ENCODE measurements around the gene CLDN2.

Gene CLDN2

DNA sequence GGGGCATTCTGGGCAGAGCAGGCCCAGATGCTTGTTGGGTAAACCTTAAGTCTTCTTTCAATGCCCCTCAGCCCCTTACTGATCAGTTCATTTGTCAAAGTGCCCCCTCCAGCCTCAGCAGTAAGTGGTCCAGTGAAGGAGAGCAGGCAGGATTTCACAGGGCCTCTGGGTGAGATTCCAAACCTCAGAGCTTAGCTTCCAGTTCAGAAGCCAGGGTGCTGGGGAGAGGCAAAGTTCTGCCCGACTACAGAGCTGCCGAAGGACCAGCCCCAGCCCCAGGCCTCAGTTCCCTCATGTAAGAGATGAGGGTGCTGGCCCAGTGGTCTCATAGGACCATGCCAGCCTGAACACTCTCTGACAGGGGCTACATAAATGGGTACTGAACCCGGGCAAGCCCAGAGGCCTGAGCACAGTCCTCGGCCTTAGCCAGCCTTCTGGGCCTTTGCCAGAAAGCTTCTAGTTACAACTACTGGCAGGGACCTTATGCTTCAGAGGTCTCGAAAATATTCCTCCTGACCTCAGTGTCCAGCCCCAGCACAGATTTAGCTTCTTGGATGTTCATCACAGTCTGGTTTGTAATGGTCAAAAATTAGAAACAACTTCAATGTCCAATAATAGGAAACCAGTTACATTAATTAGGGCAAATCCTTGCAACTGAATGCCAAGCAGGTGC, 16.2 kb upstream of the CLDN2 start:
- no peaks in the 10 kb centered on the region for H3K9me2 ChIP-seq (replicated peaks; ENCODE audit: insufficient read depth, low read length)
- no peaks in the 10 kb centered on the region for H3F3A ChIP-seq (ENCODE audit: insufficient read depth, low read length)
- H3K9ac ChIP-seq (ENCODE audit: low read length) = no peak overlapping the region
- no peak overlapping the region for H3K4me3 ChIP-seq (ENCODE audit: low read length)
- DNase-seq = no peak
- no peak overlapping the region for H3K27ac ChIP-seq (ENCODE audit: low read length)
- no peaks in the 10 kb centered on the region for H3K36me3 ChIP-seq (replicated peaks; ENCODE audit: insufficient read depth, low read length)
- no peak overlapping the region for H3K4me2 ChIP-seq (ENCODE audit: low read depth, low read length)
- TF ChIP-seq, protein P1, sequence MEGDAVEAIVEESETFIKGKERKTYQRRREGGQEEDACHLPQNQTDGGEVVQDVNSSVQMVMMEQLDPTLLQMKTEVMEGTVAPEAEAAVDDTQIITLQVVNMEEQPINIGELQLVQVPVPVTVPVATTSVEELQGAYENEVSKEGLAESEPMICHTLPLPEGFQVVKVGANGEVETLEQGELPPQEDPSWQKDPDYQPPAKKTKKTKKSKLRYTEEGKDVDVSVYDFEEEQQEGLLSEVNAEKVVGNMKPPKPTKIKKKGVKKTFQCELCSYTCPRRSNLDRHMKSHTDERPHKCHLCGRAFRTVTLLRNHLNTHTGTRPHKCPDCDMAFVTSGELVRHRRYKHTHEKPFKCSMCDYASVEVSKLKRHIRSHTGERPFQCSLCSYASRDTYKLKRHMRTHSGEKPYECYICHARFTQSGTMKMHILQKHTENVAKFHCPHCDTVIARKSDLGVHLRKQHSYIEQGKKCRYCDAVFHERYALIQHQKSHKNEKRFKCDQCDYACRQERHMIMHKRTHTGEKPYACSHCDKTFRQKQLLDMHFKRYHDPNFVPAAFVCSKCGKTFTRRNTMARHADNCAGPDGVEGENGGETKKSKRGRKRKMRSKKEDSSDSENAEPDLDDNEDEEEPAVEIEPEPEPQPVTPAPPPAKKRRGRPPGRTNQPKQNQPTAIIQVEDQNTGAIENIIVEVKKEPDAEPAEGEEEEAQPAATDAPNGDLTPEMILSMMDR (IDR thresholded peaks at IDR 0.05; ENCODE audit: low read length) = no peak
- no peak for TF ChIP-seq EZH2phosphoT487 (IDR thresholded peaks at IDR 0.05; ENCODE audit: low read length)
- no peak for TF ChIP-seq EZH2 (optimal IDR thresholded peaks at IDR 0.05; ENCODE audit: low read depth, low read length)
- H2AFZ ChIP-seq (ENCODE audit: low read length) = no peak overlapping the region
- no peaks in the 10 kb centered on the region for H4K20me1 ChIP-seq (ENCODE audit: insufficient read depth, low read length)
- no peaks in the 10 kb centered on the region for H3K27me3 ChIP-seq (replicated peaks; ENCODE audit: insufficient read depth, low read length)
- H3K4me1 ChIP-seq (ENCODE audit: low read length) = no peaks in the 10 kb centered on the region
- no peaks in the 10 kb centered on the region for H3K79me2 ChIP-seq (ENCODE audit: low read length)
- no peaks in the 10 kb centered on the region for H3K9me3 ChIP-seq (replicated peaks; ENCODE audit: insufficient read depth, low read length)

DNA sequence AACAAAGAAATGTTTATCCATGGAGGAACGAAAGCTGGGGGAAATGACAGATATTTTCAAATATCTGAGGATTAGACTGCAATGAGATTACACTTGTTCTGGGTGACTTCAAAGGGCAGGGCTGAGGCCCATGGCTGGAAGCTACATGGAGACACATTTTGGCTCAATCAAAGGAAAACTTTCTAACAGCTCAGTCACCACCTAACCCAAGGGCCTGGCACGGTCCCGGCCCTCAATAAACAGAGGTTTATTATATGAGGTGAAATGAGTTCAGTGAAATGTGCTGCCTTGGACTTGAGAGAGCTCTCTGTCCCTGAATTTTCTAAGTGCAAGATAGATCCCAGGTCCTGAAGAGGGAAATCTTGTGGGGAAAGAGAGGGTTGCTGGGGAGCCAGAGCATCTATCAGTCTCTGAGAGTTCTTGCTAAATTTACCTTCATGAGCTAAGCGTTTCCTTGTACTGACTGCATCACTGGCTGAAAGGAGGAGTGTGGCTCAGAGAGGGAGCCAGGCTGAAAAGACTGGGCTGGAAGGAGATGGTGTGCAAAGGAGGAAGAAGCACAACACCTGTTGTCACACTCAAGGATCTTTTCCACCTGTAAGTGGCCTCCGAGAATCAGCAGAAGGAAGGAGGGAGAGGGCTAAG, 15.0 kb upstream of the CLDN2 start:
- no peaks in the 10 kb centered on the region for H3K9me3 ChIP-seq (replicated peaks; ENCODE audit: insufficient read depth, low read length)
- no peaks in the 10 kb centered on the region for H3K9me2 ChIP-seq (replicated peaks; ENCODE audit: insufficient read depth, low read length)
- H3K79me2 ChIP-seq (ENCODE audit: low read length) = no peaks in the 10 kb centered on the region
- no peak for DNase-seq
- no peak overlapping the region for H3K4me3 ChIP-seq (ENCODE audit: low read length)
- H3K9ac ChIP-seq (ENCODE audit: low read length) = no peak overlapping the region
- no peaks in the 10 kb centered on the region for H4K20me1 ChIP-seq (ENCODE audit: insufficient read depth, low read length)
- H3K36me3 ChIP-seq (replicated peaks; ENCODE audit: insufficient read depth, low read length) = no peaks in the 10 kb centered on the region
- H3K4me1 ChIP-seq (ENCODE audit: low read length) = no peaks in the 10 kb centered on the region
- no peak overlapping the region for H3K4me2 ChIP-seq (ENCODE audit: low read depth, low read length)
- no peaks in the 10 kb centered on the region for H3F3A ChIP-seq (ENCODE audit: insufficient read depth, low read length)
- no peaks in the 10 kb centered on the region for H3K27me3 ChIP-seq (replicated peaks; ENCODE audit: insufficient read depth, low read length)
- no peak overlapping the region for H3K27ac ChIP-seq (ENCODE audit: low read length)
- no peak overlapping the region for H2AFZ ChIP-seq (ENCODE audit: low read length)
- TF ChIP-seq EZH2phosphoT487 (IDR thresholded peaks at IDR 0.05; ENCODE audit: low read length) = no peak
- TF ChIP-seq, protein P1 (IDR thresholded peaks at IDR 0.05; ENCODE audit: low read length) = no peak
- no peak for TF ChIP-seq EZH2 (optimal IDR thresholded peaks at IDR 0.05; ENCODE audit: low read depth, low read length)

DNA sequence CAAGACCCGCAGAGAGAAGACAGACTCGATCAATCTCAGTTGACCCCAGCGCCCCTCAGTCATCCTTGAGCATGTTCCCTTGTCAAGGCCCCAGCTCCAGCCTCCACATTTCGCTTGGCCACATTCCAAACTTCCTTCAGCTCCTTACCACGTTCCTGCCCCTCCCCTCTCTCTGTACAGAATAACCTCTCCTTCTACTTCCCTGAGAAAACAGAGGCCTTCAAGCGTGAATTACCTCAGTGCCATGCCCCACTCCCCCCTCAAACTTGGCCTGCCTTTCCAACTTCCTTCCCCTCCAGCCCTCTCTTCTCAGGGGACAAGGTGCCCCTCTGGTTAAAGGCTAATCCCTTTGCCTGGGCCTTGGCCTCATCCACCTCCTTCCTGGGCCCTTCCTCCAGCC, 13.8 kb upstream of the CLDN2 start:
- no peaks in the 10 kb centered on the region for H3K36me3 ChIP-seq (replicated peaks; ENCODE audit: insufficient read depth, low read length)
- no peak overlapping the region for H2AFZ ChIP-seq (ENCODE audit: low read length)
- no peaks in the 10 kb centered on the region for H3F3A ChIP-seq (ENCODE audit: insufficient read depth, low read length)
- TF ChIP-seq EZH2phosphoT487 (IDR thresholded peaks at IDR 0.05; ENCODE audit: low read length) (no peak), EZH2 (optimal IDR thresholded peaks at IDR 0.05; ENCODE audit: low read depth, low read length) (no peak)
- TF ChIP-seq, protein P1 (IDR thresholded peaks at IDR 0.05; ENCODE audit: low read length) = no peak
- H3K9me3 ChIP-seq (replicated peaks; ENCODE audit: insufficient read depth, low read length) = no peaks in the 10 kb centered on the region
- H3K4me2 ChIP-seq (ENCODE audit: low read depth, low read length) = no peak overlapping the region
- H3K4me1 ChIP-seq (ENCODE audit: low read length) = no peaks in the 10 kb centered on the region
- no peaks in the 10 kb centered on the region for H3K27me3 ChIP-seq (replicated peaks; ENCODE audit: insufficient read depth, low read length)
- no peak overlapping the region for H3K9ac ChIP-seq (ENCODE audit: low read length)
- no peaks in the 10 kb centered on the region for H3K79me2 ChIP-seq (ENCODE audit: low read length)
- no peaks in the 10 kb centered on the region for H3K9me2 ChIP-seq (replicated peaks; ENCODE audit: insufficient read depth, low read length)
- no peak for DNase-seq
- H4K20me1 ChIP-seq (ENCODE audit: insufficient read depth, low read length) = no peaks in the 10 kb centered on the region
- H3K27ac ChIP-seq (ENCODE audit: low read length) = no peak overlapping the region
- H3K4me3 ChIP-seq (ENCODE audit: low read length) = no peak overlapping the region

Data from MM.1S (cell line).